Thoracic aorta (tissue), 2 donors: ENCODE measurements around the gene SLC16A8. TPM values are rescaled to one million over a fixed set of nuclear protein-coding genes. Genes with fewer than 3 reads are reported as not detected.

ENCODE experiments used
- ATAC-seq: fragments of 150-250 bp; one replicate; pipeline ENCODE4 v1.8.0; 2017; ENCODE audit warnings: low read depth; ENCODE audit not compliant: insufficient number of reproducible peaks, low FRiP score
- DNase-seq: peaks from one replicate; pipeline ENCODE4 v3.0.0-alpha.2; 2020; ENCODE audit warnings: low spot score
- H3K27ac ChIP-seq, 2 donors: fragments of 200-600 bp; sonication (generic); 1 replicate in 1 of 2; 2 replicates in 1 of 2; pipeline ENCODE4 v1.5.1; 2016; ENCODE audit warnings: mild to moderate bottlenecking in 2 of 2, moderate library complexity in 2 of 2
- H3K27me3 ChIP-seq: fragments of 200-600 bp; sonication (generic); replicated peaks from 2 replicates; pipeline ENCODE4 v1.6.0; 2016; ENCODE audit warnings: mild to moderate bottlenecking; ENCODE audit not compliant: insufficient read depth
- H3K36me3 ChIP-seq: fragments of 200-600 bp; sonication (generic); one replicate; pipeline ENCODE4 v1.5.1; 2016
- H3K4me1 ChIP-seq, 2 donors: fragments of 200-600 bp; sonication (generic); 1 replicate in 1 of 2; 2 replicates in 1 of 2; pipeline versions ENCODE4 v1.5.1 to v1.6.0; 2016; ENCODE audit warnings: low read depth in 2 of 2, mild to moderate bottlenecking in 1 of 2; ENCODE audit not compliant: control insufficient read depth in 1 of 2
- H3K4me3 ChIP-seq: fragments of 200-600 bp; sonication (generic); 2 replicates; pipeline ENCODE4 v1.5.1; 2016; ENCODE audit warnings: mild to moderate bottlenecking
- H3K9me3 ChIP-seq: fragments of 200-600 bp; sonication (generic); 2 replicates; pipeline ENCODE4 v1.5.1; 2016
- total RNA-seq, 2 donors: library from RNA; depleted of rRNA; stranded (reverse); fragments of >200 nt; gene quantifications; one replicate each; pipeline versions ENCODE4 v1.1.0 to v1.2.3, GENCODE V29; 2016
- TF ChIP-seq, protein P1 (sequence below): fragments of 200-600 bp; sonication (generic); IDR thresholded peaks from one replicate; pipeline ENCODE4 v1.5.1; 2019; ENCODE audit warnings: antibody characterized with exemption

The SLC16A8 gene, protein sequence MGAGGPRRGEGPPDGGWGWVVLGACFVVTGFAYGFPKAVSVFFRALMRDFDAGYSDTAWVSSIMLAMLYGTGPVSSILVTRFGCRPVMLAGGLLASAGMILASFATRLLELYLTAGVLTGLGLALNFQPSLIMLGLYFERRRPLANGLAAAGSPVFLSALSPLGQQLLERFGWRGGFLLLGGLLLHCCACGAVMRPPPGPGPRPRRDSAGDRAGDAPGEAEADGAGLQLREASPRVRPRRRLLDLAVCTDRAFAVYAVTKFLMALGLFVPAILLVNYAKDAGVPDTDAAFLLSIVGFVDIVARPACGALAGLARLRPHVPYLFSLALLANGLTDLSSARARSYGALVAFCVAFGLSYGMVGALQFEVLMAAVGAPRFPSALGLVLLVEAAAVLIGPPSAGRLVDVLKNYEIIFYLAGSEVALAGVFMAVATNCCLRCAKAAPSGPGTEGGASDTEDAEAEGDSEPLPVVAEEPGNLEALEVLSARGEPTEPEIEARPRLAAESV
- 1 to 10 TPM; 1.2 to 1.5 TPM for total RNA-seq

DNA sequence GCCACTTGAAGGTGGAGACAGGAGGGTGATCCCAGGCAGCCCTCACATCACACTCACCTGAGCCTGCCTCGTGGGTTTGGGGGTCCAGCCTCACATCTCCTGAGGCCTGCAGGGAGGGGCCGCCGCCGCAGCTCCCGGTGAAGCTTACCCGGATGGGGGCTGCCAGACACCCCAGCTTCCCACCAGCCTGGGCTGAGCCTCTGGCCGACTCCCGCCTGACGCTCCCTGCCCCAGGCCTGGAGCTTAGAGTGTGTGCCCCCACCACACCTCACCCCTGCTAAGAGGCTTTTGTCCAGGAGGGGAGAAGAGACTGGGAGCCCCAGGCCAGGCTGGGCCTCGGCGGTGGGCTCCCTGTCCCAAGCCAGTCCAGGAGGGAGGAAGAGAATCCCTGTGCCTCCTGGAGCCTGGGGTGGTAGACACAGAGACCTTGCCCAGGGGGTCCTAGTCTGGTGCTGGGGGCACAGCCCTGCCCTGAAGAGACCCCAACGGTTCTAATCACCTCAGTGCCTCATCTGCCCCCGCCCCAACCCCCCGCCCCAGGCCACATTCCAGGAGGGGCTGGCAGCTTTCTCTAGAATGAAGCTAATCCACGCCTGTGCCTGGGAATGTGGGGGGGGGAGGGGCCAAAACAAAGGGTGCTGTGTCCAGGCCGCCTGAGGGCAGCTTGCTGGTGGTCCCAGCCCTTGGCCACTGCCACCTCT lies at the start of gene SLC16A8:
TSS of gene SLC16A8 (minus strand) at position 254 of the 701 bp plus-strand sequence. CDS start 1,311 bp downstream, outside the sequence.
- Histone ChIP-seq H3K36me3 (no peaks in the 10 kb centered on the region), H3K27ac (no peak within 1 kb of the TSS), H3K9me3 (no peaks in the 10 kb centered on the region), H3K4me3 (no peak within 1 kb of the TSS), H3K27me3 (no peaks in the 10 kb centered on the region), H3K4me1 (peaks cover 16 to 36% of the 10 kb centered on the region in 2 donors)
- TF ChIP-seq, protein P1, sequence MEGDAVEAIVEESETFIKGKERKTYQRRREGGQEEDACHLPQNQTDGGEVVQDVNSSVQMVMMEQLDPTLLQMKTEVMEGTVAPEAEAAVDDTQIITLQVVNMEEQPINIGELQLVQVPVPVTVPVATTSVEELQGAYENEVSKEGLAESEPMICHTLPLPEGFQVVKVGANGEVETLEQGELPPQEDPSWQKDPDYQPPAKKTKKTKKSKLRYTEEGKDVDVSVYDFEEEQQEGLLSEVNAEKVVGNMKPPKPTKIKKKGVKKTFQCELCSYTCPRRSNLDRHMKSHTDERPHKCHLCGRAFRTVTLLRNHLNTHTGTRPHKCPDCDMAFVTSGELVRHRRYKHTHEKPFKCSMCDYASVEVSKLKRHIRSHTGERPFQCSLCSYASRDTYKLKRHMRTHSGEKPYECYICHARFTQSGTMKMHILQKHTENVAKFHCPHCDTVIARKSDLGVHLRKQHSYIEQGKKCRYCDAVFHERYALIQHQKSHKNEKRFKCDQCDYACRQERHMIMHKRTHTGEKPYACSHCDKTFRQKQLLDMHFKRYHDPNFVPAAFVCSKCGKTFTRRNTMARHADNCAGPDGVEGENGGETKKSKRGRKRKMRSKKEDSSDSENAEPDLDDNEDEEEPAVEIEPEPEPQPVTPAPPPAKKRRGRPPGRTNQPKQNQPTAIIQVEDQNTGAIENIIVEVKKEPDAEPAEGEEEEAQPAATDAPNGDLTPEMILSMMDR = no peak
- no peak for ATAC-seq
- DNase-seq = no peak

DNA sequence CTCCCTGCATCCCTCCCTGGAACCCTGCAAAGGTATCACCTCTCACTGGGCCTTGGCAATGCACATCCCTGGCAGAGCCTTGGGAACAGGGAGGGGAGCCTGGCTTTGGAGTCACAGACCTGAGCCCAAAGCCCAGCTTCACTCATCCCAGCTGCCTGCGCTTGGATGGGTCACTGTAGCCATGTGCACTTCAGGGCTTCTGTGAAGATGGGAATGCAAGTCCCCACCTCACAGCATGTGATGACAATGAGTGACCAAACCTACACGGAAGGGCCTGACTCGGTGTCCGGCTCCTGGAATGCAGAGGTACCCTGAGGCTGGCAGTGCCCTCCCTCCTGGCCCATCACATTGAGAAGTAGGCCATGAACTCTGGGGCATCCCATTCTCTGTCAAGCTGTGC lies 49.3 kb upstream of the SLC16A8 start:
- TF ChIP-seq, protein P1 = no peak
- no peak overlapping the region for H3K27ac ChIP-seq
- H3K27me3 ChIP-seq = no peaks in the 10 kb centered on the region
- peaks cover 3% of the 10 kb centered on the region for H3K36me3 ChIP-seq
- no peak overlapping the region for H3K4me3 ChIP-seq
- no peak for DNase-seq
- no peak for ATAC-seq
- no peaks in the 10 kb centered on the region for H3K9me3 ChIP-seq
- peaks cover 0 to 14% of the 10 kb centered on the region in 2 donors for H3K4me1 ChIP-seq

DNA sequence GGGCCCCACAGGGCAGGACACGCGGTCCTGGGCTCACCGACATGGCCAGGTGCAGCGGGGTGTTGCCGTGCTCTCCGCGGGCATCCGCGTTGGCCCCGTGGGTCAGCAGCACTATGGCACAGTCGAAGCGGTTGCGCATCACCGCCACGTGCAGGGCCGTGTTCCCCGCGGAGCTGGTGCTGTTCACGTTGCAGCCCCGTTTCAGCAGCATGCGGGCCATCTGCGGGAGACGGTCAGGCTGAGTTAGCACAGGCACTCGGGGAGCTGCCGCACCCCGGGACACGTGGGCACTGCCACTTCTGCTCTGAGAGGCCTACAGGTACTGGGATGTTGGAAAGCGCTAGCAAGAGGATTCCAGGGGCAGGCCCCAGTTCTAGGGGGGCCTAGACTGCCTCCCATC lies 48.8 kb upstream of the SLC16A8 start:
- Histone ChIP-seq H3K9me3 (no peaks in the 10 kb centered on the region), H3K27me3 (no peaks in the 10 kb centered on the region), H3K36me3 (peaks cover 3% of the 10 kb centered on the region), H3K4me3 (no peak overlapping the region), H3K4me1 (peaks cover 0 to 14% of the 10 kb centered on the region in 2 donors), H3K27ac (no peak overlapping the region)
- ATAC-seq (no peak), DNase-seq (no peak)
- TF ChIP-seq, protein P1 = no peak

DNA sequence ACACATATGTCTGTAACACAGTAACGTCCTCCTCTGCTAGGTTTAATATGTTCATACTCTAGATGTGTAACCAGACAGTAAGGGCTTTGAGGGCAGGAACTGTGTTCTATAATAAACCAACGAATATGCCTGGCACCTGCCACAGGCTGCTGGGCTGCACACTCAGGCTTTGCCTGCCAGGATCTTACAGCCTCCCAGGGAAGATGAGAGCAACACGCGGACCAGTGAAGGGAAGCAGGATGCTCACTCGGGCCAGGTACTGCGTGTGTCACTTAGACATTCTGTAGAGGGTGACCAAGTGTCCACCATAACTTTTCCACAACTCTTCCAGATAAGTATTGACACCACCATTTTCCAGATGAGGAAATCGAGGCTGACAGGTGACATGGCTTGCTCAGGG lies 48.2 kb upstream of the SLC16A8 start:
- ATAC-seq (no peak), DNase-seq (no peak)
- peak overlapping the region in 1 of 2 donors; percentile 52 for H3K27ac ChIP-seq
- H3K4me1 ChIP-seq = peaks cover 0 to 14% of the 10 kb centered on the region in 2 donors
- no peak overlapping the region for H3K4me3 ChIP-seq
- peaks cover 3% of the 10 kb centered on the region for H3K36me3 ChIP-seq
- TF ChIP-seq, protein P1 = no peak
- no peaks in the 10 kb centered on the region for H3K9me3 ChIP-seq
- no peaks in the 10 kb centered on the region for H3K27me3 ChIP-seq

DNA sequence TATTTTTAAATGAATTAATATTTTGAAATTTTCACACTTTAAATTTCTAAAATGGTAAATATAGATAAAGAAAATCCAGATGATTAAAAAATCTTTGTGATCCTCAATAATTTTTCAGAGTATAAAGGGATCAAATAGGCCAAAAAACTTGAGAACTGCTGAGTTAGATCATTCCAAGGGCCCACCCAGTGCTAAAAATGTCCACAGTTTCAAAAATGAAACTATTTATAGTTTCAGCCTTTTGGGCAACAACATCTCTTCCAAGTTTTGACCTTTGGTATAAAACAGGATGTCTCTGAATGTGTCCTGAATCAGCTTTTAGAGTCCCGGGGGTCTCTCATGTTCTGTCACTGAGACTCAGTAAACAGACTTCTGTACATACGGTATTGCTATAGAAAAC lies 47.4 kb upstream of the SLC16A8 start:
- H3K27ac ChIP-seq = peak overlapping the region; percentile 43 to 52

More for the DNA sequence above, 47.4 kb upstream of the SLC16A8 start:
- no peak for DNase-seq
- peaks cover 3% of the 10 kb centered on the region for H3K36me3 ChIP-seq
- peaks cover 0 to 14% of the 10 kb centered on the region in 2 donors for H3K4me1 ChIP-seq
- H3K9me3 ChIP-seq = no peaks in the 10 kb centered on the region
- no peak overlapping the region for H3K4me3 ChIP-seq
- ATAC-seq = no peak
- H3K27me3 ChIP-seq = no peaks in the 10 kb centered on the region
- TF ChIP-seq, protein P1 = no peak
